Measurements from ENCODE around the gene GRHPR.
"Not testable (repeated sequence)": the region's sequence is repeated elsewhere in the genome, so short reads cannot be mapped to it uniquely, and the experiment has no call there.

The GRHPR gene

GRCh38 chr9:37444890-37445289 is 22.4 kb downstream of the GRHPR start:
- no peak for DNase-seq (ENCODE audit: extremely low read depth in 1 of 2, low read depth in 1 of 2)

GRCh38 chr9:37445832-37446231 is 23.3 kb downstream of the GRHPR start:
- DNase-seq (ENCODE audit: extremely low read depth in 1 of 2, low read depth in 1 of 2) = no peak

GRCh38 chr9:37446401-37446800 is 23.9 kb downstream of the GRHPR start:
- DNase-seq (ENCODE audit: extremely low read depth in 1 of 2, low read depth in 1 of 2) = no peak

- DNase-seq (ENCODE audit: extremely low read depth in 1 of 2, low read depth in 1 of 2) = no peak
Measured at GRCh38 chr9:37447111-37447510, 24.6 kb downstream of the GRHPR start.

GRCh38 chr9:37449862-37450632 is 27.6 kb downstream of the GRHPR start:
- no peak for DNase-seq (ENCODE audit: extremely low read depth in 1 of 2, low read depth in 1 of 2)

- DNase-seq (ENCODE audit: extremely low read depth in 1 of 2, low read depth in 1 of 2) = no peak
Measured at GRCh38 chr9:37451628-37452027, 29.1 kb downstream of the GRHPR start.

GRCh38 chr9:37452611-37453010 is 30.1 kb downstream of the GRHPR start:
- no peak for DNase-seq (ENCODE audit: extremely low read depth in 1 of 2, low read depth in 1 of 2)

- DNase-seq (ENCODE audit: extremely low read depth in 1 of 2, low read depth in 1 of 2) = no peak
Measured at GRCh38 chr9:37453827-37454226, 31.3 kb downstream of the GRHPR start.

- no peak for DNase-seq (ENCODE audit: extremely low read depth in 1 of 2, low read depth in 1 of 2)
Measured at GRCh38 chr9:37454238-37454637, 31.7 kb downstream of the GRHPR start.

- DNase-seq (ENCODE audit: extremely low read depth in 1 of 2, low read depth in 1 of 2) = no peak
Measured at GRCh38 chr9:37455884-37456647, 33.6 kb downstream of the GRHPR start.

- no peak for DNase-seq (ENCODE audit: extremely low read depth in 1 of 2, low read depth in 1 of 2)
Measured at GRCh38 chr9:37456817-37457216, 34.3 kb downstream of the GRHPR start.

- no peak for DNase-seq (ENCODE audit: extremely low read depth in 1 of 2, low read depth in 1 of 2)
Measured at GRCh38 chr9:37464006-37464405, 41.5 kb downstream of the GRHPR start.

- DNase-seq (ENCODE audit: extremely low read depth in 1 of 2, low read depth in 1 of 2) = peak; percentile 64 to 72
Measured at GRCh38 chr9:37464426-37465248, 42.1 kb downstream of the GRHPR start.

GRCh38 chr9:37465249-37466036 is 42.9 kb downstream of the GRHPR start, which contains the start of gene ZBTB5:
TSS of gene ZBTB5 (minus strand) at chr9:37465450. CDS start at chr9:37442551, 22,899 bp downstream.
- peak; percentile 98 to 99 for DNase-seq (ENCODE audit: extremely low read depth in 1 of 2, low read depth in 1 of 2)

- DNase-seq (ENCODE audit: extremely low read depth in 1 of 2, low read depth in 1 of 2) = no peak
Measured at GRCh38 chr9:37466037-37466709, 43.7 kb downstream of the GRHPR start.

GRCh38 chr9:37467530-37467929 is 45.0 kb downstream of the GRHPR start:
- not testable (repeated sequence) for DNase-seq (ENCODE audit: extremely low read depth in 1 of 2, low read depth in 1 of 2)

GRCh38 chr9:37468620-37469019 is 46.1 kb downstream of the GRHPR start:
- DNase-seq (ENCODE audit: extremely low read depth in 1 of 2, low read depth in 1 of 2) = no peak

- no peak for DNase-seq (ENCODE audit: extremely low read depth in 1 of 2, low read depth in 1 of 2)
Measured at GRCh38 chr9:37471942-37472684, 49.6 kb downstream of the GRHPR start.

- DNase-seq (ENCODE audit: extremely low read depth in 1 of 2, low read depth in 1 of 2) = not testable (repeated sequence)
Measured at GRCh38 chr9:37473982-37474381, 51.5 kb downstream of the GRHPR start.

Measured in activated CD8-positive, alpha-beta memory T cell treated with anti-CD3 and anti-CD28 coated beads for 1 hour (primary cell).